Gastroesophageal sphincter (tissue), 3 donors: Measurements from ENCODE around the gene SLC35A5.

Experiments used
- CTCF ChIP-seq, 4 experiments: fragments of 200-600 bp in 2 of 4; fragments of 450-650 bp in 2 of 4; sonication (generic) in 1 of 4; IDR thresholded peaks; one replicate each; pipeline ENCODE4 v1.5.1; 2017 to 2019; ENCODE audit warnings: antibody characterized with exemption in 4 of 4, mild to moderate bottlenecking in 2 of 4, moderate library complexity in 2 of 4
- EP300 ChIP-seq: sonication (generic); formaldehyde crosslinking; IDR thresholded peaks from one replicate; pipeline ENCODE4 v1.6.1; 2017; ENCODE audit warnings: antibody characterized with exemption, mild to moderate bottlenecking
- POLR2A ChIP-seq, 2 donors: fragments of 450-650 bp; IDR thresholded peaks; one replicate each; pipeline ENCODE4 v1.6.1; 2017; ENCODE audit warnings: antibody characterized with exemption in 2 of 2, mild to moderate bottlenecking in 2 of 2, moderate library complexity in 1 of 2
- POLR2AphosphoS5 ChIP-seq: sonication (generic); formaldehyde crosslinking; IDR thresholded peaks from one replicate; pipeline ENCODE4 v1.6.1; 2017; ENCODE audit warnings: antibody characterized with exemption

- peak; percentile 45 to 69 (median 61) for TF ChIP-seq CTCF (IDR thresholded peaks at IDR 0.05)
- no peak for TF ChIP-seq POLR2A (IDR thresholded peaks at IDR 0.05)
- no peak for TF ChIP-seq EP300
- TF ChIP-seq POLR2AphosphoS5 = no peak
Measured at GRCh38 chr3:112582244-112582874, 20.5 kb downstream of the SLC35A5 start.
